ENCODE measurements around the gene HES3. TPM values are rescaled to one million over a fixed set of nuclear protein-coding genes. Genes with fewer than 3 reads are reported as not detected.

Gene HES3
- total RNA-seq, 4 donors from 2014 or later, result not detected

GRCh38 chr1:6220236-6220635 is 23.7 kb upstream of the HES3 start:
- WGBS, 2 donors, result 45 to 50% methylated on average over 1 to 4 of the region's 8 CpGs
- Histone ChIP-seq H3K36me3 (peaks cover 0 to 57% (median 15%) of the 10 kb centered on the region in 3 donors), H3K4me3 (no peak overlapping the region), H3K9me3 (no peaks in the 10 kb centered on the region), H3K27ac (peak overlapping the region; percentile 74 to 85 (median 80)), H3K27me3 (no peaks in the 10 kb centered on the region), H3K4me1 (peaks cover 0 to 48% (median 24%) of the 10 kb centered on the region in 3 donors)
- no peak for TF ChIP-seq CTCF (IDR thresholded peaks at IDR 0.05)
- no peak for TF ChIP-seq POLR2A (IDR thresholded peaks at IDR 0.05)
- intact Hi-C loops (cut with DNase I), result no loop called here
- DNase-seq, result no peak

- intact Hi-C loops (cut with DNase I), result no loop called here
- 90 to 91% methylated on average over 9 to 12 of the region's 12 CpGs for WGBS, 2 donors
- peaks cover 0 to 48% (median 24%) of the 10 kb centered on the region in 3 donors for H3K4me1 ChIP-seq
- H3K4me3 ChIP-seq, result no peak overlapping the region
- no peak for TF ChIP-seq POLR2A (IDR thresholded peaks at IDR 0.05)
- no peak for TF ChIP-seq CTCF (IDR thresholded peaks at IDR 0.05)
- H3K27ac ChIP-seq, result peak overlapping the region in 3 of 4 donors; percentile 22 to 85 (median 74)
- no peak for DNase-seq
- H3K27me3 ChIP-seq, result no peaks in the 10 kb centered on the region
- no peaks in the 10 kb centered on the region for H3K9me3 ChIP-seq
- peaks cover 0 to 58% (median 21%) of the 10 kb centered on the region in 3 donors for H3K36me3 ChIP-seq
Observed at GRCh38 chr1:6221210-6221784, 22.7 kb upstream of the HES3 start.

GRCh38 chr1:6222636-6223035 is 21.3 kb upstream of the HES3 start:
- peaks cover 0 to 48% (median 24%) of the 10 kb centered on the region in 3 donors for H3K4me1 ChIP-seq
- peak overlapping the region; percentile 57 to 85 (median 72) for H3K27ac ChIP-seq
- intact Hi-C loops (cut with DNase I), result no loop called here
- peaks cover 0 to 61% (median 21%) of the 10 kb centered on the region in 3 donors for H3K36me3 ChIP-seq
- H3K4me3 ChIP-seq, result no peak overlapping the region
- no peaks in the 10 kb centered on the region for H3K9me3 ChIP-seq
- no peak for DNase-seq
- 22 to 43% methylated on average over 5 to 6 of the region's 6 CpGs for WGBS, 2 donors
- TF ChIP-seq POLR2A (IDR thresholded peaks at IDR 0.05) (no peak), CTCF (IDR thresholded peaks at IDR 0.05) (no peak)
- H3K27me3 ChIP-seq, result no peaks in the 10 kb centered on the region

- H3K27ac ChIP-seq, result peak overlapping the region in 3 of 4 donors; percentile 70 to 85 (median 74)
- WGBS, 2 donors, result 94 to 95% methylated on average over 13 of the region's 13 CpGs
- intact Hi-C loops (cut with DNase I), result no loop called here
- peaks cover 0 to 48% (median 24%) of the 10 kb centered on the region in 3 donors for H3K4me1 ChIP-seq
- H3K36me3 ChIP-seq, result peaks cover 0 to 68% (median 27%) of the 10 kb centered on the region in 3 donors
- DNase-seq, result no peak
- H3K27me3 ChIP-seq, result no peaks in the 10 kb centered on the region
- no peak overlapping the region for H3K4me3 ChIP-seq
- no peaks in the 10 kb centered on the region for H3K9me3 ChIP-seq
- no peak for TF ChIP-seq CTCF (IDR thresholded peaks at IDR 0.05)
- no peak for TF ChIP-seq POLR2A (IDR thresholded peaks at IDR 0.05)
Observed at GRCh38 chr1:6223617-6224016, 20.4 kb upstream of the HES3 start.

- Histone ChIP-seq H3K4me1 (peaks cover 0 to 40% (median 24%) of the 10 kb centered on the region in 3 donors), H3K27me3 (no peaks in the 10 kb centered on the region), H3K36me3 (peaks cover 0 to 79% (median 30%) of the 10 kb centered on the region in 3 donors), H3K4me3 (no peak overlapping the region), H3K9me3 (no peaks in the 10 kb centered on the region), H3K27ac (no peak overlapping the region)
- 76 to 85% methylated on average over 11 to 14 of the region's 15 CpGs for WGBS, 2 donors
- no peak for DNase-seq
- intact Hi-C loops (cut with DNase I), result no loop called here
- TF ChIP-seq POLR2A (IDR thresholded peaks at IDR 0.05) (no peak), CTCF (IDR thresholded peaks at IDR 0.05) (no peak)
Observed at GRCh38 chr1:6224718-6225117, 19.3 kb upstream of the HES3 start.

Data from esophagus squamous epithelium (tissue), 5 donors.